ENCODE results near the gene RASA1.

Gene RASA1

DNA sequence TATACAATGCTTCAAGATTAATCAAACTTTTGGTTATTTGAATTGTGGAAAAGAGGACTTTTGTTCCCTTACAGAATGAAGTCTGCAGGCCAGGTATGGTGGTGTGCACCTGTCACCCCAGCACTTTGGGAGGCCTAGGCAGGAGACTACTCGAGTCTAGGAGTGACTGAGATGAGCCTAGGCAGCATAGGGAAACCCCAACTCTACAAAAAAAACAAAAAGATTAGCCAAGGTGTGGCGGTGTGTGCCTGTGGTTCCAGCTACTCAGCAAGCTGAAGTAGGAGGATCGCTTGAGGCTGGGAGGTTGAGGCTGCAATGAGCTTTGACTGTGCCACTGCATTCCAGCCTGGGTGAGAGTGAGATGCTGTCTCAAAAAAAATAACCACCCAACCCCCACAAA is 135.7 kb downstream of the RASA1 start:
- no peak overlapping the region for H3K4me3 ChIP-seq (ENCODE audit: low read depth, low read length)
- in situ Hi-C loops (cut with HindIII; ENCODE audit: low sequenced_read_pairs) = loop anchor here (25.0 kb wide), 1 partner anchor 1284 kb away; no protein-coding TSS in a partner anchor
- DNase-seq (ENCODE audit: low read depth) = no peak
- TF ChIP-seq, protein P1, sequence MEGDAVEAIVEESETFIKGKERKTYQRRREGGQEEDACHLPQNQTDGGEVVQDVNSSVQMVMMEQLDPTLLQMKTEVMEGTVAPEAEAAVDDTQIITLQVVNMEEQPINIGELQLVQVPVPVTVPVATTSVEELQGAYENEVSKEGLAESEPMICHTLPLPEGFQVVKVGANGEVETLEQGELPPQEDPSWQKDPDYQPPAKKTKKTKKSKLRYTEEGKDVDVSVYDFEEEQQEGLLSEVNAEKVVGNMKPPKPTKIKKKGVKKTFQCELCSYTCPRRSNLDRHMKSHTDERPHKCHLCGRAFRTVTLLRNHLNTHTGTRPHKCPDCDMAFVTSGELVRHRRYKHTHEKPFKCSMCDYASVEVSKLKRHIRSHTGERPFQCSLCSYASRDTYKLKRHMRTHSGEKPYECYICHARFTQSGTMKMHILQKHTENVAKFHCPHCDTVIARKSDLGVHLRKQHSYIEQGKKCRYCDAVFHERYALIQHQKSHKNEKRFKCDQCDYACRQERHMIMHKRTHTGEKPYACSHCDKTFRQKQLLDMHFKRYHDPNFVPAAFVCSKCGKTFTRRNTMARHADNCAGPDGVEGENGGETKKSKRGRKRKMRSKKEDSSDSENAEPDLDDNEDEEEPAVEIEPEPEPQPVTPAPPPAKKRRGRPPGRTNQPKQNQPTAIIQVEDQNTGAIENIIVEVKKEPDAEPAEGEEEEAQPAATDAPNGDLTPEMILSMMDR (IDR thresholded peaks at IDR 0.05; ENCODE audit: low read depth, low read length, missing control alignments) = no peak

DNA sequence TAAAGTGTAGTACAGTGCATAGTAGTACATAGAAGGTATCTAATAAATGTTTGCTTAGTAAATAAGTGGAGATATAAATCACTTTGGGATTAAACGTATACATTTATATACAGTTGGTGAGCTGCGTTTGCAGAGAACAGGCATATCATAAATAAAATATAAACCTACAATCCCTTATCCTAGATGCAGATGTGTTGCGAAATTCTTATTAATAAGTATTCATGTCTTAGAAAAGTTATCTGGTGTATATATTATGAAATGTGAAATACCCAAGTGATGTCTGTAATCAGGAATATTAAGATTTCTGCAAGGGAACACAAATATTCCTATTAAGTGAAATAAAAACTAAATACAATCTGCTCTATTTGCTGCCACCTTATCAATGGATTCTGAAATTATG is 136.2 kb downstream of the RASA1 start:
- in situ Hi-C loops (cut with HindIII; ENCODE audit: low sequenced_read_pairs) = loop anchor here (25.0 kb wide), 1 partner anchor 1283 kb away; no protein-coding TSS in a partner anchor
- DNase-seq (ENCODE audit: low read depth) = no peak
- no peak overlapping the region for H3K4me3 ChIP-seq (ENCODE audit: low read depth, low read length)
- TF ChIP-seq, protein P1 (IDR thresholded peaks at IDR 0.05; ENCODE audit: low read depth, low read length, missing control alignments) = no peak

DNA sequence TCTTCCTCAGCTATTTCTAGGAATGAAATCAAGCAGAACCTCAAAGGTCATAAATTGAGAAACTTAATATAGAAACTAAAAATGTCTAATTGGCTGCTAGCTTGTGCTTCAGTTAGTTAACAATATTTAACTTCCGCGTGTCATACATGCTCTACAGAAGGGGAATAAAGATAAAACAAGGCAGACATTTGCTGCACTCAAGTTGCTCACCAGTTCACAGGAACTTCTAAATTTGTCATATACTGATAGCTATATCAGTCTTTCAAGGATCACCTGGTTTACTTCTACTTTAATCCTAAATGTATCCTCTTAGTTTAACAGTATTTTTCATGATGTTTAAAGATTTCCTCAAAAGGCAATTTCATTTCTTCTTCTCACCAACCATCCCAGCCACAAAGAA is 136.7 kb downstream of the RASA1 start:
- TF ChIP-seq, protein P1 (IDR thresholded peaks at IDR 0.05; ENCODE audit: low read depth, low read length, missing control alignments) = no peak
- no peak for DNase-seq (ENCODE audit: low read depth)
- in situ Hi-C loops (cut with HindIII; ENCODE audit: low sequenced_read_pairs) = loop anchor here (25.0 kb wide), 1 partner anchor 1283 kb away; no protein-coding TSS in a partner anchor
- no peak overlapping the region for H3K4me3 ChIP-seq (ENCODE audit: low read depth, low read length)

DNA sequence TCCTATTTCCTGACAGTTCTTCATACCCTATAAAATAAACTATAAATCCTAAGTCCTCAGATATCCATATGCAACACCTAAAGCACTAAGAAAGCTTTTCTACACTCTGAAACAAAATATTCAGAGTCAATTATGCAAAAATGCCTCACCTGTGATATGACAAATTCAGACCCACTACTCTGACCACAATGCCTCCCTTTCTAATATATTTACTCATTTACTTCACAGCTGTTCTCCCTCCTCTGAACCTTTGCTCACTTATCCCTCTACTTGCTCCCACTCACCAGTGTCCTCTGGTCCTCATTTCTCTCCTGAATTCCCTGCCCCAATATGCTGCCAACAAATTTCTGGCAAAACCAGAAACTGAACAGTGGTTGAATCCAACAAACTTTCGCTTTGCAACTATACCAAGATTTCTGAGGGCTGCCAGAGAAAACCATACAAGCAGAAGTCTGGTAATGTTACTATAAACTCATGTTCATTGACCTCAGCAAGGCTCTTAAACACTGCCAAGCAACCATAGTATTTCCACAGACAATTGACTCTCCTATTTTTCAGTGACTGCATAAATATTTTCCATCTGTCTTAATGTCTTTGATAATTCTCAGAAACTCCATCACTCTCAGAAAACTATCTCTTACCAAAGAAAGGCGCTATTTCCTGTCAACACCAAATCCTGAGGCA is 137.9 kb downstream of the RASA1 start:
- TF ChIP-seq, protein P1 (IDR thresholded peaks at IDR 0.05; ENCODE audit: low read depth, low read length, missing control alignments) = no peak
- H3K4me3 ChIP-seq (ENCODE audit: low read depth, low read length) = no peak overlapping the region
- in situ Hi-C loops (cut with HindIII; ENCODE audit: low sequenced_read_pairs) = loop anchor here (25.0 kb wide), 1 partner anchor 1282 kb away; no protein-coding TSS in a partner anchor
- DNase-seq (ENCODE audit: low read depth) = no peak

DNA sequence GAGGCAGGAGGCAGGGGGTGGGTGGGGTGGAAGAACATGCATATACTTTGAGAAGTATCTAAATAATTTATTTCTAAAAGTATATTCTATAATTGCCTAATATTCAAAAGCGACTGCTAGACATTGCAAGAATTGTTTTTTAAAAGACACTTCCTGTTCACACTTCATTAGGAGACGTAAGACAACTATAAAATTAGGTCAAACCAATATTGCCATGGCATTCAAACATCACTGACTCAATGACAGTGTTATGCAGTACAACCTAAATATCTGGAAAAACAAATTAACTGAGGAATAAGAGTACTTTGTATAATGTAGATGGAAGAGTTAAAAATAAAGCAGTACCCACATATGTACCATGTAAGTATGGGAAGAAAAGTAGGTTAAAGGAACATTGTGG is 140.5 kb downstream of the RASA1 start:
- in situ Hi-C loops (cut with HindIII; ENCODE audit: low sequenced_read_pairs) = loop anchor here (25.0 kb wide), 1 partner anchor 1279 kb away; no protein-coding TSS in a partner anchor

DNA sequence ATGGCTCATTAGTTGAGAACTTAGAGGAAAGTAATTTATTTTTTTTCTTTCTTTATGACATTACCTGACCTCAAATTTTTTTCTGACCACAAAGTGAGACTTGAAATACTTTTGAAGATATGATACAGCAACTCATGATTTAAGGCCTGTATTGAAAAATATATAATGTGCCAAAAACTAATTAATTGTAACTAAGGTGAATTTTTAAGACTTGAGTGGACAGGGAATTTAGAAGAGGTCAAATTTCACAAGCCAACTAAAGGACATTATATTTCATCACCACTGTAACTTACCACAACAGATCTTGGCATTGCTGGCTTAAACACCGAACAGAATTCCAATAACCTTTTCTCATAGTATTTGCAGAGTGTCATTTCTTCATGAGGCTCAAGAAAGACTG is 143.2 kb downstream of the RASA1 start:
- TF ChIP-seq, protein P1 (IDR thresholded peaks at IDR 0.05; ENCODE audit: low read depth, low read length, missing control alignments) = no peak
- H3K4me3 ChIP-seq (ENCODE audit: low read depth, low read length) = peak overlapping the region; percentile 95
- peak; percentile 88 for DNase-seq (ENCODE audit: low read depth)
- in situ Hi-C loops (cut with HindIII; ENCODE audit: low sequenced_read_pairs) = loop anchor here (25.0 kb wide), 1 partner anchor 1276 kb away; no protein-coding TSS in a partner anchor

More for the DNA sequence above, 140.5 kb downstream of the RASA1 start:
- DNase-seq (ENCODE audit: low read depth) = no peak
- H3K4me3 ChIP-seq (ENCODE audit: low read depth, low read length) = no peak overlapping the region
- TF ChIP-seq, protein P1 (IDR thresholded peaks at IDR 0.05; ENCODE audit: low read depth, low read length, missing control alignments) = no peak

All from astrocyte of the cerebellum (primary cell).